ENCODE measurements around the gene TUBGCP3. TPM values are rescaled to one million over a fixed set of nuclear protein-coding genes. Genes with fewer than 3 reads are reported as not detected.

The TUBGCP3 gene
- total RNA-seq, 2 donors from 2014 or later: 24.9 to 39.4 TPM

DNA sequence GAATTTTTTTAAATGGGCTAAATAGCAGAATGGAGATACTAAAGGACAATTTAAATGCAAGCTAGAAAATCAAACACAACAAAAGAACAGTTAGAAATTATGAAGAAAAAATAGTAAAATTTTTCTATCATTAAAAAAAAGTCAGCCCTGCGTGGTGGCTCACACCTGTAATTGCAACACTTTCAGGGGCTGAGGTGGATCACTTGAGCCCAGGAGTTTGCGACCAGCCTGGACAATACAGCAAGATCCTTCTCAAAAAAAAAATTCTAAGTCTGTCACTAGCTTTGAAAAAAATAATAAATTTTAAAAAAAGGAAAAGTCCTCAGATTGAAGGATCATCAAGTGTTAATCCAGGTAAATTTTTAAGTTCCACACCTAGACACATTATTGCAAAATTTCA lies 7.7 kb downstream of the TUBGCP3 start:
- no peak for TF ChIP-seq CTCF (IDR thresholded peaks at IDR 0.05)
- Histone ChIP-seq H3K4me1 (no peaks in the 10 kb centered on the region), H3K36me3 (no peaks in the 10 kb centered on the region), H3K27ac (no peak overlapping the region), H3K9ac (ENCODE audit: low read depth in 2 of 2, low read length in 2 of 2) (no peak overlapping the region), H3K9me3 (no peaks in the 10 kb centered on the region), H3K27me3 (no peaks in the 10 kb centered on the region), H3K4me3 (no peak overlapping the region)
- no peak for DNase-seq
- intact Hi-C loops (cut with DNase I): no loop called here

DNA sequence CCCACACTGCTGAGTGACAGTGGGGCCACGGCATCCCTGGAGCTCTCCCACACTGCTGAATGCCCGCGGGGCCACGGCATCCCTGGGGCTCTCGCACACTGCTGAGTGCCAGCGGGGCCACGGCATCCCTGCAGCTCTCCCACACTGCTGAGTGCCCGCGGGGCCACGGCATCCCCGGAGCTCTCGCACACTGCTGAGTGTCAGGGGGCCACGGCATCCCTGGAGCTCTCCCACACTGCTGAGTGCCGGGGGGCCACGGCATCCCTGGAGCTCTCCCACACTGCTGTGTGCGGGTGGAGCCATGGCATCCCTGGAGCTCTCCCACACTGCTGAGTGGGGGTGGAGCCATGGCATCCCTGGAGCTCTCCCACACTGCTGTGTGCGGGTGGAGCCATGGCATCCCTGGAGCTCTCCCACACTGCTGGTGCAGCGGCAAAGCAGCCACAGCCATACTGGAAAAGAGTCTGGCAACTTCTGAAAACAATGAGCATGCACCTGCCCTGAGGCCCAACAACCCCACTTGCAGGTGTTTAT lies 8.6 kb downstream of the TUBGCP3 start:
- Histone ChIP-seq H3K4me1 (no peaks in the 10 kb centered on the region), H3K36me3 (no peaks in the 10 kb centered on the region), H3K4me3 (no peak overlapping the region), H3K27ac (no peak overlapping the region), H3K9me3 (no peaks in the 10 kb centered on the region), H3K27me3 (no peaks in the 10 kb centered on the region), H3K9ac (ENCODE audit: low read depth in 2 of 2, low read length in 2 of 2) (no peak overlapping the region)
- no peak for DNase-seq
- TF ChIP-seq CTCF (IDR thresholded peaks at IDR 0.05): no peak
- intact Hi-C loops (cut with DNase I): no loop called here

DNA sequence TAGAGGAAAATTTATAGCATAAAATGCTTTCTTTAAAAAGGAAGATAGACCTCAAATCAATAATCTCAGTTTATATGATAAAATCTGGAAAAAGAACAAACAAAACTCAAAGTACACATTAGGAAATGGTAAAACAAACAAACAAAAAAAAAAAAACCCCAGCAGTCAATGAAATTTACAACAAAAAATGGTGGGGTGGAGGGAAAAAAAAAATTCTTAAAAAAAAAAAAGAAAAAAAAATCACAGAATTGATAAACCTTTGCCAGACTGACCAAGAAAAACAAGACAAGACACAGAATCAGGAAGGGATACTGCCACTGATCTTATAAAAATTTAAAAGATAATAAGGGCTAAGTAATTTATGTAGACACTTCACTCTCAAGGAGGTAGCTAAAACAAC lies 11.2 kb downstream of the TUBGCP3 start:
- H3K27me3 ChIP-seq: no peaks in the 10 kb centered on the region
- intact Hi-C loops (cut with DNase I): no loop called here
- no peak overlapping the region for H3K4me3 ChIP-seq
- H3K4me1 ChIP-seq: no peaks in the 10 kb centered on the region
- H3K9me3 ChIP-seq: no peaks in the 10 kb centered on the region
- TF ChIP-seq CTCF (IDR thresholded peaks at IDR 0.05): no peak
- H3K36me3 ChIP-seq: no peaks in the 10 kb centered on the region
- no peak for DNase-seq
- no peak overlapping the region for H3K9ac ChIP-seq (ENCODE audit: low read depth in 2 of 2, low read length in 2 of 2)
- H3K27ac ChIP-seq: no peak overlapping the region

DNA sequence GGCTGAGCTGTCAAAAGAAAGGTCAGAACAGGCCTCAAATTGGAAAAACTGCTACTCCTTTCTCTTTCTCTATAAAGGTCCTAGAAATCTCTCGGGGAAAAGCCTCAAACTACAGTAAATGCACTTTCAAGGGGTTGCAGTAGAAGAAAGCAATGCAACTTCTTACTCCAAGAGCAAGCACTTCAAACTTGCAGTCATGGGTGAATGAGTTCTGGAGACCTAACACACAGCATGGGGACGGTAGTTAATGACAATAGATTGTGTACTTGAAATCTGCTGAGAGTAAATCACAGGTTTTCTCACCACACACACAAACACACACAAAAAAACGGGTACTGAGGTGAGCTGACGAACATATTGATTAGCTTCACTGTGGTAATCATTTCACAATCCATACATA lies 11.8 kb downstream of the TUBGCP3 start:
- no peak overlapping the region for H3K27ac ChIP-seq
- no peak for TF ChIP-seq CTCF (IDR thresholded peaks at IDR 0.05)
- no peaks in the 10 kb centered on the region for H3K4me1 ChIP-seq

DNA sequence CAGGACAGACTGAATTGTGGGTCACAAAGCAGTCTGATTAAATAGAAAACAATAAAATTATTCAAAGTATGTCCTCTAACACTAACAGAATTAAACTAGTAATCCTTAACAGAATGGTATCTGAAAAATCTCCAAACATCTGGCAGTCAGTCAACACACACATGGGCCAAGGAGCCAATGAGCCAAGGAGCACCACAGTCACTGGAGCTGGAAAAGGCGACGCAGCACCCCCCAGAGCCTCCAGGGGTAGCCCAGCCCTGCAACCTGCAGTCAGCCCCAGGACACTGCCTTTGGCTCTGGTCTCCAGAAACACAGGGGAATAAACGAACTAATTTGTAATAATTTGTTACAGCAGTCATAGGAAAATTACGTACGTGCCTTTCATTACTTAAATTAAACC lies 12.3 kb downstream of the TUBGCP3 start:
- H3K4me3 ChIP-seq: no peak overlapping the region
- H3K27me3 ChIP-seq: no peaks in the 10 kb centered on the region
- no peak for DNase-seq
- intact Hi-C loops (cut with DNase I): no loop called here
- no peak for TF ChIP-seq CTCF (IDR thresholded peaks at IDR 0.05)
- no peaks in the 10 kb centered on the region for H3K9me3 ChIP-seq
- no peaks in the 10 kb centered on the region for H3K4me1 ChIP-seq
- no peaks in the 10 kb centered on the region for H3K36me3 ChIP-seq
- H3K27ac ChIP-seq: no peak overlapping the region
- no peak overlapping the region for H3K9ac ChIP-seq (ENCODE audit: low read depth in 2 of 2, low read length in 2 of 2)

More for the DNA sequence above, 11.8 kb downstream of the TUBGCP3 start:
- DNase-seq: no peak
- Histone ChIP-seq H3K4me3 (no peak overlapping the region), H3K9me3 (no peaks in the 10 kb centered on the region), H3K27me3 (no peaks in the 10 kb centered on the region), H3K36me3 (no peaks in the 10 kb centered on the region), H3K9ac (ENCODE audit: low read depth in 2 of 2, low read length in 2 of 2) (no peak overlapping the region)
- intact Hi-C loops (cut with DNase I): no loop called here

All from colonic mucosa (tissue), 4 donors.